Stimulated activated CD4-positive, alpha-beta T cell treated with anti-CD3 and anti-CD28 coated beads, Interleukin-1b, Interleukin-23, amount 100 ng/mL, for 4 hours (primary cell): Measurements from ENCODE around the gene TLL1.

ENCODE experiments used
- DNase-seq, 2 donors: peaks; one replicate each; pipeline ENCODE4 v3.0.0-alpha.2; 2020; ENCODE audit warnings: low read depth in 2 of 2

The TLL1 gene

GRCh38 chr4:166049036-166049435 lies 176.0 kb downstream of the TLL1 start:
- no peak for DNase-seq

- no peak for DNase-seq
Measured at GRCh38 chr4:166064721-166065120, 191.7 kb downstream of the TLL1 start.

GRCh38 chr4:166065324-166065723 lies 192.3 kb downstream of the TLL1 start:
- DNase-seq: no peak

DNA sequence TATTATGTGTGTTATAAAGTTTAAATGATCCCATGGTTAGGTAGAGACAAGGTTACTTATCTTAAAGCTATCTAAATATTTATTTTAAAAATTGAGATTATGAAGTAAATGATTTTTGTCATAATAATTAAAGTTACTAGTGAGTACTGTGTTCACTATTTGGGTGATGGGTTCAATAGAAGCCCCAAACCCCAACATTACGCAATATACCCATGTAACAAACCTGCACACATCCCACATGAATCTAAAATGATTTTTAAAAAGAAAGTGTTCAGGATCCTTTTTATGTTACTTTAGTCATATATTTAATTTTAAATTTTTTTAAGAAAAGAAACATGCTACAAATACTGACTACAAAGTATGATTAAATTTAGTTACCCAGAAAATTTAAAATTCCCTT lies 193.9 kb downstream of the TLL1 start:
- no peak for DNase-seq

GRCh38 chr4:166067915-166068314 lies 194.9 kb downstream of the TLL1 start:
- no peak for DNase-seq

DNA sequence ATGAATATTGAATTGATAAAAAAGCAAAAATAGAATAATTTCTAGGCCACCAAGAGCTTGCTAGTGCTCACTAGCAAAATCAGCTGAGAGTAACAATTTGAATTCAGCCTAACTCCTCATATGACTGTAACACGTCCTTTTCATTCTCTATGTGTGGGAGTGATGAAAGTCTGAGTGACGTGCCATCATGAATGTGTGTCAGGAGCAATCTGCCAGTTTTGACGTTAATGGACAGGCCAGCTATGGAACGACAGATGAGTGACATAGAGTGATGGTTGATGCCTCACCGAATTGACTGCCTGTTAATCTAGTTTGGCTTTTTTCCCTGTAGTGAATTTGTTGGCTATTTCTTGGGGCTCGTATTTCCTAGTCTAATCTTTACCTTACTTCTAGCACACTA lies 200.7 kb downstream of the TLL1 start:
- no peak for DNase-seq

GRCh38 chr4:166075599-166075998 lies 202.6 kb downstream of the TLL1 start:
- no peak for DNase-seq

DNA sequence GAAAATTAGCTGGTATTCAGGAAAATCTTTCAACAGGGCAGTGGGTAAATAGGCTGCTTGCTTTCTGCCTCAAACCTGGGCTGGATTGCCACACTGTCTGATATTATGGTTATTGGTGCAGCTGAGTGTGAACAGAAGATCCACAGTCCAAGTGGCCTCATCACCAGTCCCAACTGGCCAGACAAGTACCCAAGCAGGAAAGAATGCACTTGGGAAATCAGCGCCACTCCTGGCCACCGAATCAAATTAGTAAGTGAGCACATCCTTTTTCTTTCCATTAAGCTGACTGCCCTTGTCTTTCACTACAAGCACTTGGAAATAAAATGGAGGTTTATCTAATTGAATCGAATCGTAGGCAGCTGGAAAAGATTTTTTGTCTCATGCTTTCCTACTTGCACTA lies 204.7 kb downstream of the TLL1 start:
- DNase-seq: no peak

DNA sequence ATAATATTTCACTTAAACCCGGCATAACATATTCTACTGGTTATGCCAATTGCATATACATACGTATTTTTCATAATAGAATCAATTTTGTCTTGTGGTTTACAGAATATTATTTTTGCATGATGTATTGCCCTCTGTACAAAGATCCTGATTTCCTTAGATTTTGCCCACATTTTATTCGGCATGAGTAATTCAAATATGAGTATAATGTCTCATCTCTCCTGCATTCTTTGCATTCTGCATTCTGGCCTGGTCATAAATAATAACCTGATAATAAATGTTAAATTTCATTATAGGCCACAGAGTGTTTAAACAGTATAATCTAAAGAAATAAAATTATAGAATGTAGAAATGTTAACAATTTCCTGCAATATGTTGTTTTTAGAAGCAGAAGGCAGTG lies 205.3 kb downstream of the TLL1 start:
- DNase-seq: no peak

DNA sequence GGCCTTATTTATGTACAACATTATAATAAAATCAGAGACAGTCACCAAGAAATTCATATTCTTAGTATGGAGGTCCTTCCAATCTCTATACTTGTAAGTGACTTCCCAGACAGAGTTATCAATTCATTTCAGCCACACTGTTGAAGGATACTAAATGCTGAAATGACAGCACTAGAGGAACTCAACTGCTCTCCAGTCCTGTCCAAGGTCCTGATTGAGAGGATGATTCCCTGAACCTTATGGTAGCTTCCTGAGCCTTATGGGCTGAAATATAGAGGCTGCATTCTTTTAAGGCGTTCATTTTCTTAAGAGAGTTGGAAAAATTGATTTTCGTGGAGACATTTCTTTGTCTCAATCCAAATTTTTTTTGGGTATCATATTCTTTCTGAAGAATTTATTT lies 205.9 kb downstream of the TLL1 start:
- DNase-seq: no peak

DNA sequence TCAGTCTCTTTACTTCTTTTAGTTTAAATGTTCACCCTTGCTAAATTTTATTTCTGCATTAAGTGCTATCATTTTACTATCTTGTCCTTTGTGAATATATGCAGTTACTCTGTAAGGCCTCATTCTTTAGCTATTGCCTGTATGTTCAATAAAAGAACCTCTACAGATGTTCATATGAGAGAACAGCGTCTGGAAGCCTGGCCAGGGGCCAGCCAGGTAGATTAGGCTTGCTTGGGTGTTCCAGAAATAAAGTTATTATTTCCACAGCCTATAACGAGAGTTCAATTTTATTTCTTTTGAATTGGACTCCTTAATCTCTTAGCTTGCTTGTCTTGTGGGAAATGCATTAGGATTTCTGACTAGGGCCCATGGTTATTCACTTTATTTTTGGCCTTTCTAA lies 214.5 kb downstream of the TLL1 start:
- no peak for DNase-seq

- no peak for DNase-seq
Measured at GRCh38 chr4:166088576-166088975, 215.5 kb downstream of the TLL1 start.

DNA sequence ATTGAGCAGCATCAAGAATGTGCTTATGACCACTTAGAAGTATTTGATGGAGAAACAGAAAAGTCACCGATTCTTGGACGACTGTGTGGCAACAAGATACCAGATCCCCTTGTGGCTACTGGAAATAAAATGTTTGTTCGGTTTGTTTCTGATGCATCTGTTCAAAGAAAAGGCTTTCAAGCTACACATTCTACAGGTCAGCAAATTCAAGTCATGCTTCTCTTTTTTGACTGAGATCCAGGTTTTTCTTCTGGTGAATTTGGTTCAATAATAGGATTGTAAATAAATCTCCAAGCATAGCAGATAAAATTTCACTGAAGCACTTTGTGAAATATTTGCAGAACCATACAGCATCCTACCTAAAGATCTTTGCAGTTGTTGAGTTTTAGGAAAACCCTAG lies 218.1 kb downstream of the TLL1 start:
- DNase-seq: no peak

- DNase-seq: no peak
Measured at GRCh38 chr4:166091912-166092510, 219.0 kb downstream of the TLL1 start.

DNA sequence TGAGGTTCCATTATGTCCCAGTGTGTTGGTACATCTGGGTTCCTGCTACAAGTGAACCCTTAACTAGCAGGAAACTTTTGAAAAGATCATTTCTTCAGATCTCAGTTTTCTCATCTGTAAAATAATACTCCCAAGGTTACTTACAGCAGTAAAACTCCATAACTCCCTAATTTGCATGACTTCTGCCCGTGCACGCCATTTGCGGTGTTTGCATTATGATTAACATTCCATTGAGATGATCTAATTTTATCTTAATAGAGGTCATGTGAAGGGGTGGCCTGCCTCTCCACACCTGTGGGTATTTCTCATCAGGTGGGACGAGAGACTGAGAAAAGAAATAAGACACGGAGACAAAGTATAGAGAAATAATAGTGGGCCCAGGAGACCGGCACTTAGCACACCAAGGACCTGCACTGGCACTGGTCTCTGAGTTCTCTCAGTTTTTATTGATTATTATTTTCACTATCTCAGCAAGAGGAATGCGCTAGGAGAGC lies 219.8 kb downstream of the TLL1 start:
- no peak for DNase-seq

DNA sequence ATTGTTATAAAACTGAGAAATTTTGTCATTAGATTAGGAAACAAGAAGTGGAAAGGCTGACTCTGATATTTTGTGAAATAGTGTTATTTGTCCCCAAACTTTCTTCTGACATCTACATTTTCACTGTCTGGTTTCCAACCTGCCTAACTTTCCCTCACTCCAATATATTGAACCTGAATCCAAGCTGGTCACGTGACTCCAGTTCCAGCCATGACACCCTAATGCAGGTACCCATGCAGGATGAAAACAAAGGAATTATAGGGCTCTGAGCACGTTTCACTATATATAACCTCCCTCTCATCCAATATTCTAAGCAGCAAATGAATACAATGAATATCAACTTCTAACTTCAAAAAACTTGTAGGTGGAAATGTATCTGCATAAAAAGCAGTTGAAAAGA lies 231.6 kb downstream of the TLL1 start:
- DNase-seq: no peak

GRCh38 chr4:166121897-166122296 lies 248.9 kb downstream of the TLL1 start:
- DNase-seq: no peak

DNA sequence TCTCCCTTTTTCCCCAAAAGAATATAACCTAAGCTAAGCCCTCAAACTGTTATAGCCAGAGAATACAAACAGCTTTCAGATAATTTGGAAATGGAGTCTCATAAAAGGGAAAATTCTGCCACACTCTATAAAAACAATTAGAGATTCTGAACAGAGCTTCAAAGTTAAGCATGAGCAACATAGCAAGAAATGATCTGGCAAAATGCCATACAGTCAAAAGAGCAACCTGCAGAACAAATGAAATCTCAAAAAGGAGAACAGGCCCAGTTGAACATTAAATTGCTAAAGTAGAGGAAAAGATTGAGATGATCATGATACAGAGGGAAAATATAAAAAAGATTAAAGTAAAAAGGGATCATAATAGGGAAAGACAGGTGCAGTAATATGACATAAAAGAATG lies 250.5 kb downstream of the TLL1 start:
- no peak for DNase-seq

DNA sequence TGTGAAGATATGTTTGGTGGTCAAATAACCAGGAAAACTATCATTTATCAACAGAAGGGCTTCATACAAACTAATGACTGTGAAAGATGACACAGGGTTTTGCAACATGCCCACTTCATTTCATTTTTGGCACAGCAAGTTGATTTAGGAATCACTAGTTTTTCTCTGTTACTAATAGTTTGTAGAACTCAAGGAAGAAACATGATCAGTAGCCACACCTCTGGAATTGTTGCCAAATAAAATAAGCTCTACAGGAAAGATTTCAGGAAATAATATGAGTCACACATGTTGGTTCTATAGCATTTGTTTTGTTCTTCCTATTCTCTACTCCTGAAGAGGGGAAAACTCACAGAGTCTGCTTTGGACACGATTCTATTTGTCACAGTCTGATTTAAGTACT lies 255.4 kb downstream of the TLL1 start:
- no peak for DNase-seq

DNA sequence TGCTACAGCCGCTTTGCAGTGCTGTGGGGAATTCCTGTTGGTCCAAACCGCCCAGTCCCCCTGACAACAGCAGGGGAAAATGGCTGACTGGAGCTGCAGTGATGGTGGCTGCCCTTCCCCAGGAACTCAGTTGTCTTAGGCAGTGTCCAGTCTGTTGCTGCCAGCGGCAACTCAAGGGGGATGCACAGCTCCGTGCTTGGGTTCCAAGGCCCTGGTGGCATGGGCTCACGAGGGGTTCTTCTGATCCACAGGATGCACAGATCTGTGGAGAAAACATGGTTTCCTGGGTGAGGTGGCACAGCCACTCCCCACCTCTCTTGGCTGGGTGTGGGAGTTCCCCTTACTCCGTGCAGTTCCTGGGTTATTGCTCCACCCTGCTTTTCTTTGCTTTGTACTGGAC lies 261.2 kb downstream of the TLL1 start:
- no peak for DNase-seq

GRCh38 chr4:166140951-166141350 lies 267.9 kb downstream of the TLL1 start:
- no peak for DNase-seq

DNA sequence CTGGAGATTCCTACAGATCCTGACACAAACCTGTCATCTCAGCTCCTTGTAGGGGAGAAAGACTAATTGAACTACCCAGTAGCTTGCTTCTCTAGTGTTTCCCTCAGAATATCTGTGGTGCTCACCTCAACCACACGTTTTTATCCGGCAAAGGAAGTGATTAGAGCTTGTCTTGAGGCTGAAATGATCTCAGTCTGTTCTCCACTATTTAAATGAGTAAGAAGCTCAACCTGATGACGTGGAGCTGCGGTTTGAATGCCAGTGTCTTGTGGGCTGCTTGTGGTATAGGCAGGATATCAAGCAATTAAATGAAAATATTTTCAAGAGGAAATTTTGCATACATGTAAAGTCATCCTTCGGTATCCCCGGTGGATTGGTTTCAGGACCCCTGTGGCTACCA lies 270.2 kb downstream of the TLL1 start:
- DNase-seq: no peak

DNA sequence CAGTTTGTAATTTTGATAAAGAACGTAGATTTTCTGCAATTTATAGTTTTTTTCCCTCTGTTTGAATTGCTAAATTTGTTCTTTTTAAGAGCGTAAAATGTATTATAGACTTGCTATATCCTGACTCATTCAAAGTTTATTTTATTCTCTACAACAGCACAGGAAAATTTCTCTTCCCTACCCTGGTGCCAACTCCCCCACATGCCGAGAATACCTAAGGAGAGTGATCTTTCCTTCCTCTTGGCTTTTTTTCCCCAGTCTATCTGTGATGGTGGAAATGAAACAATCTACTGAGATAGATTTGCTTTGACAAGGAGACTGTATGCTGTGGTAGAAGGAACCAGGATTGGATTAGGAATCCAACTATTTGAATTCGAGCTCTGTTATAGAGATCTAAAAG lies 271.6 kb downstream of the TLL1 start:
- DNase-seq: no peak

DNA sequence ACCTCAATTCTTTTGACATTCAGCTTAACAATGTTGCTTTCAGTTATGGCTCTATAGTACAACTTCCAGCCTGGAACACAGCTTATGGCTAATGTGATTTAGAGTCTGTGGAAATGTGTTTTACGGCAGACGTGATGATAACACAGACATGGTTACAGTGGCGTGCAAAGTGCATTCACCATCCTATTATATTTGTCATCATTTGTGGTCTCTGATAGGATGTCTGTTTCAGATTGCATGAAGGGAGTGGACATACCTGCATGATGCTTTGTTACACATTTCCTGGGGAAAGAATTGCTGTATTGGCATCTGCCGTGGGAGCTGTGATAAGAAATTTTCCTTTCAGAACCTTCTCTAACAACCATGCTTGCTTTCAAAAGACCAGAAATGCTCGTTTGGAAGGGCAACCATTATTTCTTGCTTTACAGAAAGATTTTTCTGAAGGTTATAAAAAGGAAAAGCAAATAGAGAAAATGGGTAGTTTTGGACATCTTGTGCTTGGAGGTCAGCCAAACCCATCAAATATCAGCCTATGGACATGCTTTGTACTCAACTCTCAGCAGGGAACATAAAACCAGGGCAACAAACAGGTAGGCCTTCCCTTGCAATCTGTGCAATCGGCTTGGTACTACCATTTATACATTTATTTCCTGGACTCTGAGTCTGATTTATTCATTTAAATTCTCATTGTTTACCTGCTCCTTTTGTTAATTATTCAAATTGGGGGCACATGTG lies 273.9 kb downstream of the TLL1 start:
- DNase-seq: no peak
